Liver (tissue), 3 donors: ENCODE results near the gene MIEF1.

Experiments
- CTCF ChIP-seq: fragments of 150-350 bp; IDR thresholded peaks from 2 replicates; pipeline ENCODE4 v1.5.1; 2017; ENCODE audit warnings: improper control_type of control experiment, low read depth, low read length; ENCODE audit not compliant: missing input control
- FOXA1 ChIP-seq: IDR thresholded peaks from 2 replicates; pipeline ENCODE4 v1.6.1; 2016; ENCODE audit warnings: antibody characterized with exemption
- GABPA ChIP-seq, 2 donors: IDR thresholded peaks in 1 of 2; conservative IDR thresholded peaks in 1 of 2; 2 replicates each; pipeline ENCODE4 v1.6.1; 2016; ENCODE audit warnings: antibody characterized with exemption in 2 of 2, mild to moderate bottlenecking in 1 of 2, moderate library complexity in 1 of 2
- JUND ChIP-seq, 2 donors: IDR thresholded peaks; 2 replicates each; pipeline ENCODE4 v1.6.1; 2016; ENCODE audit warnings: antibody characterized with exemption in 2 of 2
- RAD21 ChIP-seq, 2 donors: IDR thresholded peaks; 2 replicates each; pipeline ENCODE4 v1.6.1; 2016; ENCODE audit warnings: antibody characterized with exemption in 2 of 2, mild to moderate bottlenecking in 2 of 2
- REST ChIP-seq: IDR thresholded peaks from 2 replicates; pipeline ENCODE4 v1.6.1; 2016; ENCODE audit warnings: antibody characterized with exemption, mild to moderate bottlenecking
- SP1 ChIP-seq: IDR thresholded peaks from 2 replicates; pipeline ENCODE4 v1.6.1; 2018; ENCODE audit warnings: antibody characterized with exemption, mild to moderate bottlenecking
- TAF1 ChIP-seq: conservative IDR thresholded peaks from 2 replicates; pipeline ENCODE4 v1.6.1; 2016; ENCODE audit warnings: antibody characterized with exemption, mild to moderate bottlenecking
- YY1 ChIP-seq: IDR thresholded peaks from 2 replicates; pipeline ENCODE4 v1.6.1; 2016; ENCODE audit warnings: antibody characterized with exemption, mild to moderate bottlenecking
- TF ChIP-seq, protein P1 (sequence below): IDR thresholded peaks from 2 replicates; pipeline ENCODE4 v1.6.1; 2016; ENCODE audit warnings: antibody characterized with exemption
- TF ChIP-seq, protein P2 (sequence below): IDR thresholded peaks from 2 replicates; pipeline ENCODE4 v1.6.1; 2016; ENCODE audit warnings: antibody characterized with exemption
- donor health status: healthy.
- donor health status: healthy.

DNA sequence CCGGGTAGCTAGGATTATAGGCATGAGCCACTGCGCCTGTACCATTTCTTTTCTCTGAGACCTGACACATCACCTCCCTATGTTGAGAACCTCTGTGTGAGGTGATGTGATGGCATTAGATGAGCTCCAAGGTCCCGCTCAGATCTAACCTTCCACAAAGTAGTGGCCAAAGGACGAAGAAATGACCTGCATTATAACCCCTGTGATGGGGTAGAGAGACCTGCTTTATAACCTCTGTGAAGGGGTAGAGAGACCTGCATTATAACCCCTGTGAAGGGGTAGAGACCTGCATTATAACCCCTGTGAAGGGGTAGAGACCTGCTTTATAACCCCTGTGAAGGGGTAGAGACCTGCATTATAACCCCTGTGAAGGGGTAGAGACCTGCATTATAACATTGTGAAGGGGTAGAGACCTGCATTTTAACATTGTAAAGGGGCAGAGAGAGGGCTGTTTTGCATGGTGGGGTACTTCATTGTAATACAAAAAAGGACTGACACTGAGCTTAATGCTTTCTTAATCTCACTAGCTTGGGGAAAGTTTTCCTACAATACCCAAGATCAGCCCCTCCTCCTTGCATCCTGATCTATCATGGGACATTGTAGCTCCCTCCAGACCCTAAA lies 8.5 kb downstream of the MIEF1 start:
- TF ChIP-seq CTCF (no peak), RAD21 (IDR thresholded peaks at IDR 0.05) (no peak), YY1 (no peak), REST (no peak), GABPA (IDR thresholded peaks at IDR 0.05 in 1 of 2, conservative IDR thresholded peaks at IDR 0.05 in 1 of 2) (no peak), SP1 (no peak), TAF1 (no peak), FOXA1 (no peak), JUND (IDR thresholded peaks at IDR 0.05) (no peak)
- TF ChIP-seq, protein P1, sequence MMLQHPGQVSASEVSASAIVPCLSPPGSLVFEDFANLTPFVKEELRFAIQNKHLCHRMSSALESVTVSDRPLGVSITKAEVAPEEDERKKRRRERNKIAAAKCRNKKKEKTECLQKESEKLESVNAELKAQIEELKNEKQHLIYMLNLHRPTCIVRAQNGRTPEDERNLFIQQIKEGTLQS, result no peak
- TF ChIP-seq, protein P2, sequence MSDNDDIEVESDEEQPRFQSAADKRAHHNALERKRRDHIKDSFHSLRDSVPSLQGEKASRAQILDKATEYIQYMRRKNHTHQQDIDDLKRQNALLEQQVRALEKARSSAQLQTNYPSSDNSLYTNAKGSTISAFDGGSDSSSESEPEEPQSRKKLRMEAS, result no peak
